Activated CD8-positive, alpha-beta T cell treated with anti-CD3 and anti-CD28 coated beads for 36 hours (primary cell): Measurements from ENCODE around the gene HSD17B12. TPM values are rescaled to one million over a fixed set of nuclear protein-coding genes. Genes with fewer than 3 reads are reported as not detected.

Experiments
- ATAC-seq: fragments of 200-7000 bp; cut with Tn5 transposase; one replicate; pipeline ENCODE4 v1.10.0; 2021; ENCODE audit warnings: mild to moderate bottlenecking, moderate library complexity
- CTCF ChIA-PET: fragments of 350-600 bp; sonication (Branson Sonifier 250); formaldehyde crosslinking; loops from one replicate; lab custom pipeline; 2021; ENCODE audit warnings: antibody characterized with exemption; lab: Charles Lee
- POLR2A ChIA-PET: fragments of 350-600 bp; sonication (Branson Sonifier 250); formaldehyde crosslinking; loops from one replicate; lab custom pipeline; 2021; ENCODE audit warnings: antibody characterized with exemption; lab: Charles Lee
- DNase-seq: peaks from one replicate; pipeline ENCODE4 v3.0.0-alpha.2; 2020
- H3K27ac Mint-ChIP-seq: one replicate; pipeline ENCODE4 v1.8.0; 2021; ENCODE audit warnings: mild to moderate bottlenecking, mixed read lengths
- H3K27me3 Mint-ChIP-seq: one replicate; pipeline ENCODE4 v1.8.0; 2021; ENCODE audit warnings: mixed read lengths
- H3K36me3 Mint-ChIP-seq: one replicate; pipeline ENCODE4 v1.8.0; 2021; ENCODE audit warnings: low read depth, mixed read lengths
- H3K4me1 Mint-ChIP-seq: one replicate; pipeline ENCODE4 v1.8.0; 2021; ENCODE audit warnings: low read depth, mixed read lengths
- H3K4me3 Mint-ChIP-seq: one replicate; pipeline ENCODE4 v1.8.0; 2021; ENCODE audit warnings: mild to moderate bottlenecking, moderate library complexity, mixed read lengths
- H3K9me3 Mint-ChIP-seq: one replicate; pipeline ENCODE4 v1.8.0; 2021; ENCODE audit warnings: mixed read lengths
- intact Hi-C: fragments of 100-400 bp; cut with micrococcal nuclease; formaldehyde crosslinking; loops from one replicate; pipeline ENCODE4 v1.10.0; 2022
- total RNA-seq, 2 experiments: library from RNA; stranded (reverse); gene quantifications; one replicate each; pipeline ENCODE4 v1.2.3, GENCODE V29; 2021
- TF ChIP-seq, protein P1 (sequence below): fragments of 200-600 bp; IDR thresholded peaks from one replicate; pipeline ENCODE4 v1.8.0; 2022; ENCODE audit warnings: antibody characterized with exemption, mild to moderate bottlenecking

Gene HSD17B12
- total RNA-seq, 2 experiments from 2014 or later = 44.8 to 46.8 TPM

DNA sequence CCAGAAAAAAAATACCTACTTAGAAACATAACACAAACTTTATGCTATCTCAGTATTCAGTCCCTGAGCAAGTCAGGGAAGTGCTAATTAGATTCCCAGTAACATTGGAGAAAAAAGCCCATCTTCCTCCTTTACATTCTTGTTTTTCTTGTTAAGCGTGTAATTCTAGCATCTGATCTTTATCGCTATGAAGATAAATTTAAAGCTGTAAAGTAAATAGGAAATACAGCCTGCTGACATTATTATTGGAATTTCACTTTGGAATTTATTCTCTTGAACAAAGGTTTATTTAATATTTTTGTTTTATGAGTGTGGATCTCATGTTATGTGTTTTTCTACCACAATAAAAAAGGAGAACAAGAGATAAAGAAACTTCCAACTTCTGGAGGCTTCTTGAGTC lies 214.0 kb downstream of the HSD17B12 start:
- Mint-ChIP-seq H3K9me3 (no peaks in the 10 kb centered on the region), H3K27me3 (no peaks in the 10 kb centered on the region), H3K36me3 (peaks cover 54% of the 10 kb centered on the region), H3K4me1 (no peaks in the 10 kb centered on the region), H3K4me3 (no peak overlapping the region), H3K27ac (no peak overlapping the region)
- ATAC-seq (no peak), DNase-seq (no peak)
- ChIA-PET CTCF (no interaction called here), POLR2A (interaction anchor here (1.2 kb wide), 1 partner anchor 25 kb away, joined by 3 read pairs; no protein-coding TSS in a partner anchor)
- intact Hi-C loops = no loop called here
- TF ChIP-seq, protein P1, sequence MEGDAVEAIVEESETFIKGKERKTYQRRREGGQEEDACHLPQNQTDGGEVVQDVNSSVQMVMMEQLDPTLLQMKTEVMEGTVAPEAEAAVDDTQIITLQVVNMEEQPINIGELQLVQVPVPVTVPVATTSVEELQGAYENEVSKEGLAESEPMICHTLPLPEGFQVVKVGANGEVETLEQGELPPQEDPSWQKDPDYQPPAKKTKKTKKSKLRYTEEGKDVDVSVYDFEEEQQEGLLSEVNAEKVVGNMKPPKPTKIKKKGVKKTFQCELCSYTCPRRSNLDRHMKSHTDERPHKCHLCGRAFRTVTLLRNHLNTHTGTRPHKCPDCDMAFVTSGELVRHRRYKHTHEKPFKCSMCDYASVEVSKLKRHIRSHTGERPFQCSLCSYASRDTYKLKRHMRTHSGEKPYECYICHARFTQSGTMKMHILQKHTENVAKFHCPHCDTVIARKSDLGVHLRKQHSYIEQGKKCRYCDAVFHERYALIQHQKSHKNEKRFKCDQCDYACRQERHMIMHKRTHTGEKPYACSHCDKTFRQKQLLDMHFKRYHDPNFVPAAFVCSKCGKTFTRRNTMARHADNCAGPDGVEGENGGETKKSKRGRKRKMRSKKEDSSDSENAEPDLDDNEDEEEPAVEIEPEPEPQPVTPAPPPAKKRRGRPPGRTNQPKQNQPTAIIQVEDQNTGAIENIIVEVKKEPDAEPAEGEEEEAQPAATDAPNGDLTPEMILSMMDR = no peak

DNA sequence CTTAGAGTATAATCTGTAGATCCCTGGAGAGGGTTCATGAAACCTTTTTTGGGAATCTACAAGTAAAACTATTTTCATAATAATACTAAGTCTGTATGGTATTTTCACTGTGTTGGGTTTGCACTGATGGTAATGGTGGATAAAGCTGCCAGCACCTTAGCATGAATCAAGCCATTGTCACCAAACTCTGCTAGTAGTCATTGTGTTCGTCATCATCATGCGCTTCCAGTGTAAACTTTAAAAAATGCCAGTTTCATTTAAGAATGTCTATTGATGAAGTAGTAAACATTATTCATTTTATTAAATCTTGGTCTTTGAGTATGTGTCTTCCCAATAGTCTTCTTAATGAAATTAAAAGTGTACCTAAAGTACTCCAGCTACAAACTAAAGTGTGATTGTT lies 215.1 kb downstream of the HSD17B12 start:
- ATAC-seq (no peak), DNase-seq (no peak)
- no peak overlapping the region for H3K4me3 Mint-ChIP-seq
- no peaks in the 10 kb centered on the region for H3K9me3 Mint-ChIP-seq
- ChIA-PET CTCF (no interaction called here), POLR2A (interaction anchor here (1.2 kb wide), 1 partner anchor 24 kb away, joined by 3 read pairs; no protein-coding TSS in a partner anchor)
- peaks cover 51% of the 10 kb centered on the region for H3K36me3 Mint-ChIP-seq
- TF ChIP-seq, protein P1 = no peak
- no peaks in the 10 kb centered on the region for H3K27me3 Mint-ChIP-seq
- H3K4me1 Mint-ChIP-seq = no peaks in the 10 kb centered on the region
- intact Hi-C loops = no loop called here
- no peak overlapping the region for H3K27ac Mint-ChIP-seq

DNA sequence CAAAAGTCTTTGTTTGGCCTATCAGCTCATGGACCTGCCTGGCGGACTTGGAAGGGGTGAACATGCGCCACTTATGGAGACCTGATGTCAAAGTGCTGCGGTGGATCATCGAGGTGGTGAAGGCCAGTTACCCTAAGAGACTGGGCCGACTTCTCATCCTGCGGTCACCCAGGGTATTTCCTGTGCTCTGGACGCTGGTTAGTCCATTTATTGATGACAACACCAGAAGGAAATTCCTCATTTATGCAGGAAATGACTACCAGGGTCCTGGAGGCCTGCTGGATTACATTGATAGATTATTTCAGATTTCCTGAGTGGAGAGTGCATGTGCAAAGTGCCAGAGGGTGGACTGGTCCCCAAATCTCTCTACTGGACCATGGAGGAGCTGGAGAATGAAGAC lies 218.0 kb downstream of the HSD17B12 start:
- ChIA-PET POLR2A (no interaction called here), CTCF (interaction anchor here (3.3 kb wide), 1 partner anchor 9 kb away, joined by 16 read pairs; no protein-coding TSS in a partner anchor)
- Mint-ChIP-seq H3K4me1 (no peaks in the 10 kb centered on the region), H3K36me3 (peaks cover 45% of the 10 kb centered on the region), H3K27me3 (no peaks in the 10 kb centered on the region), H3K9me3 (no peaks in the 10 kb centered on the region), H3K27ac (no peak overlapping the region), H3K4me3 (no peak overlapping the region)
- intact Hi-C loops = no loop called here
- DNase-seq (no peak), ATAC-seq (no peak)
- TF ChIP-seq, protein P1 = no peak

DNA sequence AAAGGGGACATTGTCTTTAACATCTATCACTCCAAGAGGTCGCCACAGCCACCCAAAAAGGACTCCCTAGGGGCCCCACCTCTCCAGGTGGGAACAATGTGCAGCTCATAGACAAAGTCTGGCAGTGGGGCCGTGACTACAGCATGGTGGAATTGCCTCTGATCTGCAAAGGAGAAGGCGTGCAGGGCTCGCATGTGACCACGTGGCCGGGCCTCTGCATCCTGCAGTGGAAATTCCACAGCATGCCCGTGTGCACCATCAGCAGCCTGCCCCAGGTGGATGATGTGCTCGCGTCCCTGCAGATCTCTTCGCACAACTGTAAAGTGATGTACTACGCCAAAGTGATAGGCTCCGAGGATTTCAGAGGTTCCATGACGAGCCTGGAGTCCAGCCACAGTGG lies 218.6 kb downstream of the HSD17B12 start:
- no peak overlapping the region for H3K4me3 Mint-ChIP-seq
- intact Hi-C loops = no loop called here
- ChIA-PET POLR2A (no interaction called here), CTCF (interaction anchor here (1.3 to 3.3 kb wide), 2 partner anchors 10 to 46 kb away, joined by 3 to 16 read pairs; no protein-coding TSS in a partner anchor)
- TF ChIP-seq, protein P1 = no peak
- no peaks in the 10 kb centered on the region for H3K4me1 Mint-ChIP-seq
- no peak for ATAC-seq
- H3K36me3 Mint-ChIP-seq = peaks cover 50% of the 10 kb centered on the region
- no peaks in the 10 kb centered on the region for H3K9me3 Mint-ChIP-seq
- no peak for DNase-seq
- no peak overlapping the region for H3K27ac Mint-ChIP-seq
- H3K27me3 Mint-ChIP-seq = no peaks in the 10 kb centered on the region

DNA sequence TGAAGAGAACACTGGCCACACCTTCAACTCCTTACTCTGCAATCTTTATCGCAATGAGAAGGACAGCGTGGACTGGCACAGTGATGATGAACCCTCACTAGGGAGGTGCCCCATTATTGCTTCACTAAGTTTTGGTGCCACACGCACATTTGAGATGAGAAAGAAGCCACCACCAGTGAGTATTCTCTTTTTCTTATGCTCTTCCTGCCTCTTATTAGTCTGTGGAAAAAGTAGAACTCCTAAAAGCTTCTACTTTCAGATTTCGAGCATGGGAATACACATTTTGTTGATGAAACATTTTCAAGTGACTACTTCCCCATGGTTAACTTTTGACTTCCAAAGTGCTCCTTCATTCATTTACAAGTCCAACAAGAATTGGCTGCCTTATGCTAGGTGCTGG lies 221.0 kb downstream of the HSD17B12 start:
- Mint-ChIP-seq H3K27me3 (no peaks in the 10 kb centered on the region), H3K4me3 (no peak overlapping the region)

More for the DNA sequence above, 221.0 kb downstream of the HSD17B12 start:
- TF ChIP-seq, protein P1 = no peak
- ATAC-seq (no peak), DNase-seq (no peak)
- intact Hi-C loops = no loop called here
- Mint-ChIP-seq H3K4me1 (peaks cover 6% of the 10 kb centered on the region), H3K9me3 (no peaks in the 10 kb centered on the region), H3K36me3 (peaks cover 50% of the 10 kb centered on the region), H3K27ac (no peak overlapping the region)
- CTCF ChIA-PET = no interaction called here
- POLR2A ChIA-PET = no interaction called here
